Forelimb muscle (tissue), 1 donor: Measurements from ENCODE around the gene MICB. TPM values are rescaled to one million over a fixed set of nuclear protein-coding genes. Genes with fewer than 3 reads are reported as not detected.

Source experiments
- DNase-seq: peaks from one replicate; pipeline ENCODE4 v3.0.0-alpha.2; 2013; ENCODE audit warnings: low read depth
- polyA plus RNA-seq: library from polyadenylated mRNA; unstranded; fragments of 120-200 nt; gene quantifications from one replicate; pipeline ENCODE4 v1.2.1, GENCODE V29; 2013; ENCODE audit not compliant: insufficient read length

Gene MICB
- polyA plus RNA-seq, 1 donor, result 1.1 TPM

- no peak for DNase-seq
Observed at GRCh38 chr6:31560697-31561058, 62.7 kb downstream of the MICB start.

Other genes with a start within 250 kb of the MICB start
- gene HLA-C, start 226.1 kb upstream of the MICB start, polyA plus RNA-seq, result 51.5 TPM
- gene HLA-B, start 141.0 kb upstream of the MICB start, polyA plus RNA-seq, result 104 TPM
- 5.1 TPM for gene MICA, start 94.5 kb upstream of the MICB start, polyA plus RNA-seq
- gene MCCD1, start 30.8 kb downstream of the MICB start, polyA plus RNA-seq, result not detected
- gene DDX39B, start 43.9 kb downstream of the MICB start, polyA plus RNA-seq, result 368 TPM
- gene ATP6V1G2, start 48.5 kb downstream of the MICB start, polyA plus RNA-seq, result 3.0 TPM
- gene NFKBIL1, start 49.5 kb downstream of the MICB start, polyA plus RNA-seq, result 16.8 TPM
- gene LTA, start 74.1 kb downstream of the MICB start, polyA plus RNA-seq, result 0.18 TPM
- gene TNF, start 77.4 kb downstream of the MICB start, polyA plus RNA-seq, result not detected
- 1.1 TPM for gene LTB, start 84.3 kb downstream of the MICB start, polyA plus RNA-seq
- 7.4 TPM for gene LST1, start 88.1 kb downstream of the MICB start, polyA plus RNA-seq
- 0.24 TPM for gene NCR3, start 94.9 kb downstream of the MICB start, polyA plus RNA-seq
- 13.4 TPM for gene AIF1, start 117.1 kb downstream of the MICB start, polyA plus RNA-seq
- gene PRRC2A, start 122.6 kb downstream of the MICB start, polyA plus RNA-seq, result 133 TPM
- gene BAG6, start 154.5 kb downstream of the MICB start, polyA plus RNA-seq, result 200 TPM
- 4.3 TPM for gene APOM, start 157.7 kb downstream of the MICB start, polyA plus RNA-seq
- gene C6orf47, start 162.6 kb downstream of the MICB start, polyA plus RNA-seq, result 12.1 TPM
- 14.1 TPM for gene GPANK1, start 166.9 kb downstream of the MICB start, polyA plus RNA-seq
- gene CSNK2B, start 167.9 kb downstream of the MICB start, polyA plus RNA-seq, result 125 TPM
- gene LY6G5B, start 171.8 kb downstream of the MICB start, polyA plus RNA-seq, result 11.5 TPM
- gene LY6G5C, start 182.9 kb downstream of the MICB start, polyA plus RNA-seq, result 2.7 TPM
- gene ABHD16A, start 205.2 kb downstream of the MICB start, polyA plus RNA-seq, result 43.8 TPM
- gene LY6G6F, start 208.7 kb downstream of the MICB start, polyA plus RNA-seq, result not detected
- 0.47 TPM for gene LY6G6D, start 217.2 kb downstream of the MICB start, polyA plus RNA-seq
- 0.62 TPM for gene LY6G6C, start 223.6 kb downstream of the MICB start, polyA plus RNA-seq
- 1.2 TPM for gene MPIG6B, start 225.2 kb downstream of the MICB start, polyA plus RNA-seq
- gene DDAH2, start 231.2 kb downstream of the MICB start, polyA plus RNA-seq, result 108 TPM
- gene CLIC1, start 238.4 kb downstream of the MICB start, polyA plus RNA-seq, result 102 TPM
- 14.2 TPM for gene MSH5, start 241.9 kb downstream of the MICB start, polyA plus RNA-seq